NCI-H128 (cell line): ENCODE data around the gene TENM4.

Experiments used
- DNase-seq: peaks from one replicate; lab custom pipeline; 2025; ENCODE audit not compliant: unreplicated experiment; lab: John Stamatoyannopoulos, UW

Gene TENM4

GRCh38 chr11:79189601-79190000 lies 251.2 kb downstream of the TENM4 start:
- no peak for DNase-seq

- no peak for DNase-seq
Observed at GRCh38 chr11:79189055-79189454, 251.8 kb downstream of the TENM4 start.

- no peak for DNase-seq
Observed at GRCh38 chr11:79186669-79187068, 254.2 kb downstream of the TENM4 start.

- DNase-seq: no peak
Observed at GRCh38 chr11:79185351-79185750, 255.5 kb downstream of the TENM4 start.

- no peak for DNase-seq
Observed at GRCh38 chr11:79184285-79184684, 256.5 kb downstream of the TENM4 start.

DNA sequence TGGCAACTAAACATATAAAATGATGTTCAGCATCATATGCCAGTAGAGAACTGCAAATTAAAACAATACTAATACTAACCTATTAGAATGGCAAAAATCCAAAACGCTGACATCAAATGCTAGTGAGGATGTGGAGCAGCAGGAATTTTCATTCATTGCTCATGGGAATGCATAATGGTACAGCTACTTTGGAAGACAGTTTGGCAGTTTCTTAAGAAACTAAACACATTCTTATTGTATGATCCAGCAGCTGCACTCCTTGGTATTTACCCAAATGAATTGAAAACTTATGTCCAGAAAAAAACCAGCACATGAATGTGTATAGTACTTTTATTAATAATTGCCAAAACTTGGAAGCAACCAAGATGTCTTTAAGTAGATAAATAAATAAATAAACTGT lies 258.0 kb downstream of the TENM4 start:
- no peak for DNase-seq

- no peak for DNase-seq
Observed at GRCh38 chr11:79179087-79179486, 261.7 kb downstream of the TENM4 start.

DNA sequence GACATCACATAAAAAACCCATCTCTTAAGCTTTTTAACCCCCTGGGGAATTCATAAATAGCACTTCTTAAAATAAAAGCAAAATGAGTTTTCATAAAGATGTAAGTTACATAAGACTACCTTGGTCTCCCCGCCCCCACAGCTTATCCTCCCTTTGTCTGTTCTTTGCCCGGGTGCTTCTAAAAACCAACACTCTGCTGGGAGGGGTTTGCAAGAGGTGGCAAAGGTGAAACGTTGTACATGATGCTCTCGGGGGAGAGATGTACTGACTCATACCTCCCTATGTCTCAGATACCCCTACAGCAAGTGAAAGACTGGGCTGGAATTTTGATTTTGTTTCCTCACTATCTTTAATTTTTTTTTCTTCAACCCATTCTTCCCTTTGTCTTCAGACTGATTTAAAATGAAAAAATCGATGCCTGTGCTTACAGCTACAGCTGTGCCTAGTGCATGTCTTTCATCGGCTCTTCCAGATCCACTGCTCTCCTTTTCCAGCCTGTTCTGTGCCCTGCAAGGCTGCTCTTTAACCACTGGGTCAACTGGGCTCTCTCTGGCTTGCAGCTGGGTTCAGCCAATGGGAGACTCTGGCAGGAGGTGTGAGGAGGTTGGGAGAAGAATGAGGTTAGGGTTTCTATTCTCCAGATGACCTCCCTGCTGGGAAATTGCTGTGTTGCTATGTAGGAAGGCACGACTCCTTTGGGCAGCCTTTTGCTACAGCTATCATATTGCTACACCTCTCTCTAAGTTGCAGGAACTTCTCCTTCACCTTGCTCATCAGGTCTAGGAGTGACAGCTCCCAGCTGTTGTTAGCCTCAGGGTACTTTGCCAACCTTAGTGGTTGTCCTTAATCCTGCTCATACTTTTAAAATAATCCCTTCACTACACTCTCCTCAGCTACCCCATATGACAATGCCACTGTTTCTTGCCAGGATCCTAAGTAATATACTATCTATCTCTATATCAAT lies 266.5 kb downstream of the TENM4 start:
- DNase-seq: no peak

- DNase-seq: no peak
Observed at GRCh38 chr11:79173615-79174014, 267.2 kb downstream of the TENM4 start.

GRCh38 chr11:79170321-79170720 lies 270.5 kb downstream of the TENM4 start:
- DNase-seq: no peak

- no peak for DNase-seq
Observed at GRCh38 chr11:79168530-79169110, 272.2 kb downstream of the TENM4 start.

- no peak for DNase-seq
Observed at GRCh38 chr11:79167510-79168188, 273.2 kb downstream of the TENM4 start.

GRCh38 chr11:79165908-79166307 lies 274.9 kb downstream of the TENM4 start:
- no peak for DNase-seq

GRCh38 chr11:79160791-79161403 lies 279.9 kb downstream of the TENM4 start:
- DNase-seq: no peak

DNA sequence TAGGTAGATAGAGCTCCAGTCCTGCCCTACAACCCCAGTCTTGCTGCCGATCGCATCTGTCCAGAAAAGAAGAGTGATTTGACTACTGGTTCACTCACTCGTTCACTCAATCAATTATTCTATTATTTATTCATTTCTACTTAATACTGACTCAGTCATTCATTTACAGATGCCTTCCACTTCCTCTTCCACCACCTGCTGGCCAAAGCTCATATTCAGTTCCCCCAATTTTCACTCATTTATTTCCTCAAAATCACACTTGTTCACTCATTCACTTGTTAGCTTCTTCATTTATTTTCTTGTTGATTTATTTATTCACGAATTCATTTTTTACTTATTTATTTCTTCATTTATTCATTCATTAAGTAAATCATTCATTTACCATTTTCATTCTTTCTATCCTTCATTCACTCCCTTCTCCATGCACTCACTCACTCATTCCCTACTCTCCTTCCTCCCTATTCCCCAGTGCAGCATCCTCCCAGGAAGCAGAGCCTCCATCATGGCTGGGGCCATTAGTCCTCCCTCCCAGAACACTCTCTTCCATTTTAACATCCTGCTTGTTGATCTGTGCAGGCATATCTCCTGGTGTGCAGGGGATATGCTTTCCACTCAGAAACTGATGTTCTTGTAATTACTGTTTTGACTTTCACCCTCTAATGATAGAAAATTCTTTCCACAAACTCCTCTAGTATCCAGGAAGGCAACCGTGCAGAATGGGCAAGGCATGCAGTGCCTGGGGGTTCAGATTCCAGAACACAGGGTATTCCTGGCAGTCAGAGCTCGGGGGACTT lies 281.0 kb downstream of the TENM4 start:
- DNase-seq: no peak

DNA sequence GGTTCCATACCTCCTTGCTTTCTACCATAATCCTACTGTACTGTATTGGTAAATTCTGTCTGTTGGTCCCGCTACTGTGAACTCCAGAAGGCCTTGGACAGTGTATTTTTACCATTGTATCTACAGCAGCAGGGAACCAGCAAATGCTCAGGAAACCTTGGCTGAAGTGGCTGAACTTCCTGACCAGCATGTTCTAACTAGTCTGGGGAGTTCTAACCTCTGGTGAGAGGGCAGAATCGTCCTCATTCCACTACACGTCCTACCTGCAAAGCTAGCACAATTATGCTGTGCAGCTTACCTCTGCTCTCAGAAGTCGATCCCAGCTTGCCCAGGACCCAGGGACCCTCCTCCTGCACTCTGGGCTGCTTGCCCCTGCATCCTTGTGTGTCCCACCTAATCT lies 283.1 kb downstream of the TENM4 start:
- DNase-seq: no peak

GRCh38 chr11:79156031-79156430 lies 284.8 kb downstream of the TENM4 start:
- DNase-seq: no peak

DNA sequence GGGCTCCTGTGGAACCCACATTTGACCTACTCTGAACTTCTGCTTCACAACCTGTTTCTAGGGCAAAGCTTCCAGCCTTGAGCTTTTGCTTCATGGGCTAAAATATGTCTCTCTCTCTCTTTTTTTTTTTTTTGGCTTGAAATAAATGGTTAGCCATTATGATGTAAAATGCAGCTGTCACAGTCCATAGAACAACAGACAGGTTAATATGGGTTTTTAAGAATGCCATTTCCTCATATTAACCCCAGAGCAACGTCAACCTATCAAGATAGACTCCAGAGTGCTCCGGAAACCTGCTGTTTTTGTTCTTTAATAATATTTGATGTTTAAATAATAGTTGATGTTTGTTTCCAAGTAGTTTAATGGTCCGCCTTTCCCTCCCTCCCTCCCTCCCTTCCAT lies 285.6 kb downstream of the TENM4 start:
- DNase-seq: no peak

DNA sequence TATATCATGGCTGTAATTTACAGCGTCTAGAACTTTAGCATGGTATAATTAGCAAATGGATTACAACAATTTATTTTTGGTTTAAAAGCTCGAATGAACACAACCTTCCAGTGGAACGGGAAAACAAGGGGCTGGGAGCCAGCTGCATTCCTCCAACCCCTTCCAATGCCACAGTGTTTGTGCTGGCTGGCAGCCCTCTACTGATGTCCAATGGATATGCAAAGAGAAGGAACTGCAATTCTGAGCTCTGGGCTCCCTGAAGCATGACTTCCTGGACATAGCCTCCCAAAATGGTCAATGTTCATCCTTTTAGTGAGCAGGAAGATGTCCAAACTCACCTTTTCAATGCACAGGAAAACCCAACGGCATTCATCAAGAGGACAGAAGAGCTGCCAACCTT lies 288.3 kb downstream of the TENM4 start:
- no peak for DNase-seq

DNA sequence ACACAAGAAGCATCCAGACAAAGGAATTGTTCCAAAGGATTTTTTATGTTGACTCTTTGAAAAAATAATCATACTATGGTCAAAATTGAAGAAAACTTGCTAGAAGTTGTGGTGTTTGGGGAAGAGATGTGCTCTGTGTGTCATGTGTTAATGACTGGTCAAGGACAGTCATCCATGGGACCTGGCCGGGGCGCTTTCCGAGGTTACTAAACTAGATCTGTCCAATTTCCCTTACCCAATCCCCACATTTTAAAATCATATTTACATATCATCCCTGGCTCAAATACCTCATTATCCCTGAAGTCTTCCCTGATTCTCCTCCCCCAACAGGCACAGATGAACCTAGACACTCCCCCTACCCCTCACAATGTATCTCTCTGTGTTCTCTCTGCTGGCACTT lies 289.4 kb downstream of the TENM4 start:
- DNase-seq: no peak

- no peak for DNase-seq
Observed at GRCh38 chr11:79150966-79151365, 289.9 kb downstream of the TENM4 start.
